Non-pigmented ciliary epithelial cell (primary cell): ENCODE data around the gene VNN1.
A peak's percentile ranks its signal among the peaks of the same experiment; 100 is the strongest.

Experiments used
- DNase-seq: peaks from one replicate; pipeline ENCODE4 v3.0.0-alpha.2; 2010; ENCODE audit warnings: low read depth

The VNN1 gene, protein sequence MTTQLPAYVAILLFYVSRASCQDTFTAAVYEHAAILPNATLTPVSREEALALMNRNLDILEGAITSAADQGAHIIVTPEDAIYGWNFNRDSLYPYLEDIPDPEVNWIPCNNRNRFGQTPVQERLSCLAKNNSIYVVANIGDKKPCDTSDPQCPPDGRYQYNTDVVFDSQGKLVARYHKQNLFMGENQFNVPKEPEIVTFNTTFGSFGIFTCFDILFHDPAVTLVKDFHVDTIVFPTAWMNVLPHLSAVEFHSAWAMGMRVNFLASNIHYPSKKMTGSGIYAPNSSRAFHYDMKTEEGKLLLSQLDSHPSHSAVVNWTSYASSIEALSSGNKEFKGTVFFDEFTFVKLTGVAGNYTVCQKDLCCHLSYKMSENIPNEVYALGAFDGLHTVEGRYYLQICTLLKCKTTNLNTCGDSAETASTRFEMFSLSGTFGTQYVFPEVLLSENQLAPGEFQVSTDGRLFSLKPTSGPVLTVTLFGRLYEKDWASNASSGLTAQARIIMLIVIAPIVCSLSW

DNA sequence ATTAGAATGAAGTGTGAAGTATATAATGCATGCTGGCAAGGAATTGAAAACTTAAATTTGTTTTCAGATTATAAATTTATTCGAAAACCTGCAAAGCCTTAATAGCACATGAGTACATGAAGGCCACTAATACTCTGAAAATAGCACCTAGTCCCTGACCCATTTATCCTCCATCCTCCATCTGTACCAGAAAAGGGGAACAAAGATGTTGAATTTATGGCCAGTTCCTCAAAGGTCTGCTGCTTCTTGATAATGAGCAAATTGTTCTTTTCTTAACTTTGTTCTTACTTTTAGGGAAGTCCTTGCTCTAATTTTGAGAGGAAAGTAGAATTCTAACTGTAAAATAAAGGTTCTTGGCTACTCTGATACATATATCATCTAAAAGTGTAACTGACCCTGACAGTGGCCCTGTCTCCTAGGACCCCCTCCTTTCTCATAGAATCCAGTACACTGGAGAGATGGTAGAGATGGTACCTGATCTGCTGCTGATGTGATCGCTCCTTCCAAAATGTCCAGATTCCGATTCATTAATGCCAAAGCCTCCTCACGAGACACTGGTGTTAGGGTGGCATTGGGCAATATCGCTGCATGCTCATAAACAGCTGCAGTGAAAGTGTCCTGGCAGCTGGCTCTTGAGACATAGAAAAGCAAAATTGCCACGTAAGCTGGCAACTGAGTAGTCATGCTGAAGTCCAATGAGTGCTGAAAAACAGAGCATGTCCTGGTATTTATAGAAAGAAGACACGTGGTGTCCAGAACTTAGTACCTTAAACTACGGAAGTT lies at the start of gene VNN1:
Gene VNN1, minus strand, starts transcription at position 704 of the 783 bp plus-strand sequence. Its CDS starts 20 bp downstream, at position 684.
- no peak for DNase-seq

- no peak for DNase-seq
Observed at GRCh38 chr6:132763269-132763668, 49.4 kb upstream of the VNN1 start.

DNA sequence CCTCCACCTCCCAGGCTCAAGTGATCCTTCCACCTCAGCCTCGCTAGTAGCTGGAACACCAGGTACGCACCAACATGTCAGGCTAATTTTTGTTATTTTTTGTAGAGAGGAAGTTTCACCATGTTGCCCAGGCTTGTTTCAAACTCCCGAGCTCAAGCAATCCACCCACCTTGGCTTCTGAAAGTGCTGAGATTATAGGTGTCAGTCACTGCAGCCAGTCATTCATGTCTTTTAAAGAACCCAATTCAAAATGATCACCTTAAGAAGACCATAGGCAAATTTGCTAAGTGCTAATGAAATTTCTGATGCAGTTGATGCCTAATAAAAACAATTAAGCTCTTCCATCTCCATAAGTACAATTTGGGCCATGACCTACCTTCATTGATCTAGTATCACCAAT lies 46.4 kb upstream of the VNN1 start:
- no peak for DNase-seq

DNA sequence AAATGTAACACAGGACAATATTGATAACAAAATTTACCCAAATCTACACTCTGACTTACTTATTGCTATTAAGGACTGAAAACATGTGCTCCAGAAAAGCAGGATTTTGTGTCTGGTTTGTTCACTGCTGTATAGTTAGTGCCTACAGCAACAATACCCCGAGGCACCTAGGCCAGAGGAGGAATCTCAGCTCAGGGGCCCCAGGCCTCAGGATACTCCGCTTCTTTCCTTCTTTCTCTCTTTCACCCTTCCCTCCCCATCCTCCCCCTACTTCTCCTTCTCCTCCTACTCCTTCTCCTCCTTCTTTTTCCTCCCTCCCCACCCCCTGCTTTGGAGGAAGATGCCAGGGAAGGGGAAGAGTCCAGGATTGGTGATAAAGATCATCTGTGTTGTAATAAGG lies 44.8 kb upstream of the VNN1 start:
- no peak for DNase-seq

- DNase-seq = no peak
Observed at GRCh38 chr6:132752255-132752654, 38.4 kb upstream of the VNN1 start.

- DNase-seq = no peak
Observed at GRCh38 chr6:132751828-132752227, 38.0 kb upstream of the VNN1 start.

- no peak for DNase-seq
Observed at GRCh38 chr6:132751306-132751705, 37.5 kb upstream of the VNN1 start.

DNA sequence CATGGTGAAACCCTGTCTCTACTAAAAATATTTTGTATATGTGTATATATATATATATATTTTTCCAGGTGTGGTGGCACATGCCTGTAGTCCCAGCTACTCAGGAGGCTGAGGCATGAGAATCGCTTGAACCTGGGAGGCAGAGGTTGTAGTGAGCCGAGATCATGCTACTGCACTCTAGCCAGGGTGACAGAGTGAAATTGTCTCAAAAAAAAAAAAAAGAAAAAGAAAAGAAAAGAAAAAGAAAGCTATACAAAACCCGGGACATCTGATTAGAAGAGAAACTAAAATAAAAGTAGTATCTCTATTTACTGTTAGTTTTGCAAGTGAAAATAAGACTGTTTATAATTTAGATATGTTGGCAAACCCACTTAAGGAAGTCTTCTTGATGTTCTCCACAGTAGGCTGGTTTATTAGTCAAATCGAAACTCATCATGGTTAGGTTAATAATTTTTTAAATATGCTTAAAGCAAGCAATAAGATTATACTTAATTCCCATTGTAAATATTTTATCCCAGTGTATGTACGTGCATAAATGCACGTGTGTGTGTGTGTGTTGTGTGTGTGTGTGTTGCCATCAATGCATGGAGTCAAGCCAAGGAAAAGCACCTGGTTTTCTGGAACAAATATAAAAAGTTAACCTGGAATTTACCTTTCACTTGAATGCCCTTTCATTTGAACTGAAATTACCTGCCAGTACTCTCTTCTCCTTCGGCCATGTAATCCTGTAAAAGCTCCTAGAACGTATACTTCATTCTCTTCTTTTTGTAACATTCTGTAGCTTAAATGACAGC lies 36.8 kb upstream of the VNN1 start:
- DNase-seq = no peak

- no peak for DNase-seq
Observed at GRCh38 chr6:132749111-132749510, 35.3 kb upstream of the VNN1 start.

GRCh38 chr6:132748446-132748845 lies 34.6 kb upstream of the VNN1 start:
- no peak for DNase-seq

DNA sequence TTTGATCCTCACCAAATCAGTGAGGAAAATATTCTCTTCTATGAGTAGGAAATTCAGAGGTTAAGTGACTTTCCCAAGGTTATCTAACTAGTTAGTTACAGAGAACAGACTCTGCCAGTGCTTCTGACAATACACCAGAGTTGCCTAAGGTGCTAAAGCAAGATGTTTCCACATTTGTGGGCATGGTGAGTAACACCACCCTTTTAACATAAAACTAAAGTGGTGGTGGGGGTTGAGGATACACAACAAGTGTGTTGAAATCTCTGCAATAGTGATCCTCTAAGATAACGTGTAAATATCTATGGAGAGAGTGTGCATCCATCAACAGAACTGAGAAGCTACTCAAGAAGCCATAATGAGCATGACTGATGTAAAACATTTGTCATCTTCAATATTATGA lies 32.2 kb upstream of the VNN1 start:
- DNase-seq = no peak

DNA sequence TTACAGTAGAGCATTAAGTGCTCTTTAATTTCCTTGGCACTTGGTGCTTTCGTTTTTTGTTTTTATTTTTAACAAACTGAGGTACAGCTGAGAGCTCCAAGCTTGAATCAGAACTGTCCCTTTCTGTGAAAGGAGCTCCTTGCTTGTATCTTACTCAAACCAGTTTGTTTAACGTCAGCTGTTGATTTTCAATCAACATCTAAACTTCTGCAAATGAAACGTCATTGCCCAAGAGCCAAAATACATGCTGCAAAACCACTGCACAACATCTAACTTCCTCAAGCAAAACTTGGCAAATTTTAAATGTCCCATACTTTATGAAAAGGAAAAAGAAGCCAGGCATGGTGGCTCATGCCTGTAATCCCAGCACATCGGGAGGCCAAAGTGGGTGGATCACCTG lies 28.6 kb upstream of the VNN1 start:
- DNase-seq = no peak

DNA sequence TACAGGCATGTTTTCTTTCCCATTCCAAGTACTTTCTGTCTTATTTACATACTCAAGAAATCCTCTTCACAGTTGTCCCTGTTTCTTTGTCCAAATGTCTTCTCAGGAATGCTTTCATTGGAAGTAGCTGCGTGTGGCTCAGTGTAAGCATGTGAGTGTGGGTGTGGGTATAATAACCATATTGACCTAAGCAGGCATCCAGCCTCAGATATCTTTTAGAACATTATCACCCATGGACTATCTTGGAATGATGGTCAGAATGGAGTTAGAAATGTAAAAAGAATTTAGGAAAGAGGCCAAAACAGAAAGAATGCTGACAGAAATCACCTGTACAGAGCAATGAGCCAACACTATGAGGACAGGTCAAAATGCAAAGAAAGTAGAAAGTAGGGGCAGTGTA lies 27.4 kb upstream of the VNN1 start:
- no peak for DNase-seq

DNA sequence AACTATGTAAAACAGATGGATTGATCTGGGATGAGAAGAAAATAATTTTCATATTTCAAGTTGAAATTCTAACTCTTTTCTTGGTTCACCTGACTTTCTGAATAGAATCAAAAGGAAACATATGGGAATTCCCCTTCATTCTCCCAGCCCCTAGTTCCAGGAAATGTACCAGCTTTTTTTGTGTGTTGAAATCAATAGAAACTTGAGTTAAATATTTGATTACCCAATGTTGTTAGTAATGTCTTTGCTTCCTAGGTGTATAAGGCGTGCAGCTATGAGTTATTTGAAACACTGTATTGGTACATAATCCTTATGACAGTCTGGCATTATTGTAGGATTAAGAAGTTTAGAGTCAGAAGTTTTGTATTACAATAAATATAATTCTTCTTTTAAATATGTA lies 22.4 kb upstream of the VNN1 start:
- DNase-seq = no peak

GRCh38 chr6:132734694-132735236 lies 20.9 kb upstream of the VNN1 start:
- no peak for DNase-seq

DNA sequence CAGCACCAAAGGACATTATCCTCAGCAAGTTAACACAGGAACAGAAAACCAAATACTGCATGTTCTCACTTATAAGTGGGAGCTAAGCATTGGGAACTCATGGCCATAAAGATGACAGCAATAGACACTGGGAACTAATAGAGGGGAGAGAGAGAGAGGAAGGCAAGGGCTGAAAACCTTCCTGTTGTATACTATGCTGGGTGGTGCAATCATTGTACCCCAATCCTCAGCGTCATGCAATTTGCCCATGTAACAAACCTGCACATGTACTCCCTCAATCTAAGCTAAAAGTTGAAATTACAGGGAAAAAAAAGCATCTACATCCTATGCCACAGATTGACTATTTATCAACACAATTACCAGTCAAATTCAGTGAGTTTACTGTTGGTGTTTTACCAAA lies 20.0 kb upstream of the VNN1 start:
- DNase-seq = no peak

GRCh38 chr6:132733283-132733682 lies 19.4 kb upstream of the VNN1 start:
- DNase-seq = no peak

DNA sequence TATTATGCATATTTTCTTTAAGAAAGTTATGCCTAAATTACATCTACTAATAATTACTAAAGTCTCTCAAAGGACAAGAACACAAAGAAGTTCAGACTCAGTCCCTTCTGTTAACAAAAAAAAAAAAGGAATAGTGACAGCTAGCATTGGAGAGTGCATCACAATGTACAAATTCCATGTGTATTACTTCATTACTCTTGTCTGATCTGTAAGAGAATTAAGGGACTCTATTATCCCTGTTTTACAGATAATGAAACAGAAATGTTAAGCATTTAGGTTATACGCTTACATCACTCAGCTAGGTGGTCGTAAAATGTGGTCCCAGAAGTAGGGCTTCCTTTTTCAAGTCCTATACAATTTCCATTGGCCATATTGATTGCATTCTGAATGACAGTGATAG lies 17.2 kb upstream of the VNN1 start:
- peak; percentile 20 for DNase-seq

- peak; percentile 47 for DNase-seq
Observed at GRCh38 chr6:132730560-132730959, 16.7 kb upstream of the VNN1 start.

DNA sequence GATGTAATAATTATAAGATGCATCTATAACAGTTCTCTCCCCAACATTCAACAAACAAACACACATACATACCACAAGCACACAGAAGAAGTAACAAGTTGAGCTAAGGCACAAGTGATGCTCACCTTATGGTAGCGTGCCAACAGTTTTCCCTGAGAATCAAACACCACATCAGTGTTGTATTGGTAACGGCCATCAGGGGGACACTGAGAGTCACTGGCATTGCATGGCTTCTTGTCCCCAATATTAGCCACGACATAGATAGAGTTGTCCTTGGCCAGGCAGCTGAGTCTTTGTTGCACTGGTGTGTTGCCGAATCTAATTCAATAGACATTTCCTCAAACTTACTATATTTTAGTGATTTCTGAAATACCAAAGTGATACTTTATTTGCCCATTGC lies 14.8 kb upstream of the VNN1 start:
- DNase-seq = no peak

DNA sequence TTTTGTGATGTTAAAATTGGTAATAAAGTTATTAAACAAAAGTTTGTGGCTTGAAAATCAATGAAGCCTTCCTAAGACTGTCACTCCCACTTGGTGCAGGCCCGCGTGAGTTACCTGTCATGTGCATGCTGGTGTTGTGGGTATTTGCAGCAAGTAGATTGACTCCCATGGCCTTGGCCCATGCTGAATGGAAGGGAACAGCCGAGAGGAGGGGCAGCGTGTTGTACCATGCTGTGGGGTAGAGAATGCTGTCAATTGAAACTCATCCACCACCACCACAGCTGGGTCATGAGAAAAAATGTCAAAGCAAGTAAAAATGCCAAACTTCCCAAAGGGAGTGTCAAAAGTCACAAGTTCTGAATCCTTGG lies 12.7 kb upstream of the VNN1 start:
- DNase-seq = no peak

DNA sequence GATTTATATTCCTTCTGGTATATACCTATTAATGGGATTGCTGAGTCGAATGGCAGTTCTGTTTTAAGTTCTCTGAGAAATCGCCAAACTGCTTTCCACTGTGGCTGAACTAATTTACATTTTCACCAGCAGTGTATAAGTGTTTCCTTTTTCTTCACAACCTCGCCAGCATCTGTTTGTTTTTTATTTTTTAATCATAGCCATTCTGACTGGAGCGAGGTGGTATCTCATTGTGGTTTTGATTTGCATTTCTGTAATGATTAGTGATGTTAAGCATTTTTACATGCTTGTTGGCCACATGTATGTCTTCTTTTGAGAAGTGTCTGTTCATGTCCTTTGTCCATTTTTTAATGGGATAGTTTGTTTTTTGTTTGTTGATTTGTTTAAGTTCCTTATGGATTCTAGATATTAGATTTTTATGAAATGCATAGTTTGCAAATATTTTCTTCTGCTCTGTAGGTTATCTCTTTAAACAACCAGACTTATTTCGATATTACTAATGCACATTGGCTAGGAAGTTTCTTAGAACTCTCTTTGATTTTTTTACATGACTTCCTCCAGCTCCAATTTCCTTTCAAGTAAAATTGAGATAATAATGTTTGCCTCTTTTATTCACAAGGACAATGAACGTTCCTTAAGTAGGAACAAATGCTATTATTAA lies 12.2 kb upstream of the VNN1 start:
- DNase-seq = no peak
